Measurements from ENCODE around the gene GRIK3. TPM values are rescaled to one million over a fixed set of nuclear protein-coding genes. Genes with fewer than 3 reads are reported as not detected.

Gene GRIK3
- polyA plus RNA-seq, 2 of the 4 experiments (the other 2 are of a cell fraction) = not detected

DNA sequence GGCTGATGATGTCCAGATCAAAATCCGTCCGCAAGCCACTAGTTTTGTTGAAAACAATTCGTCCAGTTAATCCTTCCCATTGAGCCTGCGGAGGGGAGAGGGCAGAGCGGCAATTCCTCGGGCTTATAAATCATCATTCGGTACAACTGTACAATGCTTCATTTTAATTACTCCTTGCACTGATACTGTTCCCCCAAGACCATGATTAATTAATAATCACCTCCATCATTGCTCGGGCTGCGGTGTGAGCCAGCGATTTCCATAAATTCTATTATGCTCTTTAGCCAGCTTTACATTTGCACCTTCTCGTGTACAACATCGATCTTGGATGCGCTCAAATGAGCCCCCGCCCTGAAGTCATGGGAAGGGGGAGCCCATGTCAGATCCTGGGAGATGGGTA lies 180.7 kb downstream of the GRIK3 start:
- Histone ChIP-seq H3K9me3 (no peaks in the 10 kb centered on the region), H3K4me2 (no peak overlapping the region), H3K27ac (no peak overlapping the region), H3K4me1 (no peaks in the 10 kb centered on the region), H3K4me3 (no peak overlapping the region)
- CTCF ChIA-PET = interaction anchor here (1.2 kb wide), 1 partner anchor 278 kb away, joined by 3 read pairs; no protein-coding TSS in a partner anchor
- POLR2A ChIA-PET = no interaction called here
- FAIRE-seq = no peak
- DNase-seq (ENCODE audit: low read depth in 1 of 2, low spot score in 1 of 2) = no peak
- ATAC-seq = no peak
- WGBS (ENCODE audit: missing lambda C conversion rate) = 39% methylated on average over 14 of the region's 14 CpGs
- TF ChIP-seq FOSL2 (IDR thresholded peaks at IDR 0.05) (no peak), FOSL2 (CRISPR knock-in tag; IDR thresholded peaks at IDR 0.05) (no peak), RFX5 (IDR thresholded peaks at IDR 0.05) (no peak), RARB (CRISPR knock-in tag; IDR thresholded peaks at IDR 0.05) (no peak), KDM1A (IDR thresholded peaks at IDR 0.05; ENCODE audit: low read depth) (no peak), ELK1 (IDR thresholded peaks at IDR 0.05; ENCODE audit: low read depth, low read length) (no peak)

GRCh38 chr1:36852586-36852985 lies 181.7 kb downstream of the GRIK3 start:
- WGBS (ENCODE audit: missing lambda C conversion rate) = 7% methylated on average over 3 of the region's 5 CpGs
- ATAC-seq (no peak), FAIRE-seq (no peak), DNase-seq (ENCODE audit: low read depth in 1 of 2, low spot score in 1 of 2) (no peak)
- ChIA-PET POLR2A (no interaction called here), CTCF (interaction anchor here (1.4 kb wide), 1 partner anchor 21 kb away, joined by 3 read pairs; no protein-coding TSS in a partner anchor)
- H3K4me1 ChIP-seq = no peaks in the 10 kb centered on the region
- TF ChIP-seq HOXB13 (CRISPR knock-in tag; IDR thresholded peaks at IDR 0.05; ENCODE audit: low read depth) = no peak
- no peak for TF ChIP-seq ELK1 (IDR thresholded peaks at IDR 0.05; ENCODE audit: low read depth, low read length)
- TF ChIP-seq CBX8 (IDR thresholded peaks at IDR 0.05) = no peak
- no peak for TF ChIP-seq NPAS2 (CRISPR knock-in tag; IDR thresholded peaks at IDR 0.05; ENCODE audit: borderline replicate concordance)
- no peak for TF ChIP-seq EP300 (IDR thresholded peaks at IDR 0.05)
- H3K4me2 ChIP-seq = no peak overlapping the region
- H3K9me3 ChIP-seq = no peaks in the 10 kb centered on the region
- no peak overlapping the region for H3K4me3 ChIP-seq
- H3K27ac ChIP-seq = no peak overlapping the region

GRCh38 chr1:36851595-36851994 lies 182.7 kb downstream of the GRIK3 start:
- WGBS (ENCODE audit: missing lambda C conversion rate) = 5% methylated on average over 4 of the region's 4 CpGs
- no peak overlapping the region for H3K4me2 ChIP-seq
- FAIRE-seq (no peak), DNase-seq (ENCODE audit: low read depth in 1 of 2, low spot score in 1 of 2) (no peak), ATAC-seq (no peak)
- CTCF ChIA-PET = interaction anchor here (1.3 to 1.4 kb wide), 3 partner anchors 12 to 20 kb away, joined by 3 read pairs; no protein-coding TSS in a partner anchor
- no peak overlapping the region for H3K4me3 ChIP-seq
- no peaks in the 10 kb centered on the region for H3K4me1 ChIP-seq
- H3K27ac ChIP-seq = no peak overlapping the region
- TF ChIP-seq, protein P1, sequence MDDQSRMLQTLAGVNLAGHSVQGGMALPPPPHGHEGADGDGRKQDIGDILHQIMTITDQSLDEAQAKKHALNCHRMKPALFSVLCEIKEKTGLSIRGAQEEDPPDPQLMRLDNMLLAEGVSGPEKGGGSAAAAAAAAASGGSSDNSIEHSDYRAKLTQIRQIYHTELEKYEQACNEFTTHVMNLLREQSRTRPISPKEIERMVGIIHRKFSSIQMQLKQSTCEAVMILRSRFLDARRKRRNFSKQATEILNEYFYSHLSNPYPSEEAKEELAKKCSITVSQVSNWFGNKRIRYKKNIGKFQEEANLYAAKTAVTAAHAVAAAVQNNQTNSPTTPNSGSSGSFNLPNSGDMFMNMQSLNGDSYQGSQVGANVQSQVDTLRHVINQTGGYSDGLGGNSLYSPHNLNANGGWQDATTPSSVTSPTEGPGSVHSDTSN (IDR thresholded peaks at IDR 0.05) = no peak
- no peak for TF ChIP-seq RNF2 (IDR thresholded peaks at IDR 0.05; ENCODE audit: borderline replicate concordance, low read depth)
- TF ChIP-seq CBX2 (IDR thresholded peaks at IDR 0.05; ENCODE audit: borderline replicate concordance, low read depth) = no peak
- TF ChIP-seq, protein P2, sequence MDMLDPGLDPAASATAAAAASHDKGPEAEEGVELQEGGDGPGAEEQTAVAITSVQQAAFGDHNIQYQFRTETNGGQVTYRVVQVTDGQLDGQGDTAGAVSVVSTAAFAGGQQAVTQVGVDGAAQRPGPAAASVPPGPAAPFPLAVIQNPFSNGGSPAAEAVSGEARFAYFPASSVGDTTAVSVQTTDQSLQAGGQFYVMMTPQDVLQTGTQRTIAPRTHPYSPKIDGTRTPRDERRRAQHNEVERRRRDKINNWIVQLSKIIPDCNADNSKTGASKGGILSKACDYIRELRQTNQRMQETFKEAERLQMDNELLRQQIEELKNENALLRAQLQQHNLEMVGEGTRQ (IDR thresholded peaks at IDR 0.05) = no peak
- TF ChIP-seq SMC3 (IDR thresholded peaks at IDR 0.05) = no peak
- no peak for TF ChIP-seq GATA3 (IDR thresholded peaks at IDR 0.05; ENCODE audit: borderline replicate concordance)
- no peak for TF ChIP-seq HOXB13 (CRISPR knock-in tag; IDR thresholded peaks at IDR 0.05; ENCODE audit: low read depth)
- no peak for TF ChIP-seq HDAC2 (IDR thresholded peaks at IDR 0.05)
- no peak for TF ChIP-seq RFX5 (IDR thresholded peaks at IDR 0.05)
- no peak for TF ChIP-seq HES2 (IDR thresholded peaks at IDR 0.05)
- no peak for TF ChIP-seq HOXB5 (CRISPR knock-in tag; IDR thresholded peaks at IDR 0.05)
- TF ChIP-seq MAZ (IDR thresholded peaks at IDR 0.05; ENCODE audit: borderline replicate concordance, low read depth, low read length) = no peak
- TF ChIP-seq CHD4 (IDR thresholded peaks at IDR 0.05; ENCODE audit: borderline replicate concordance) = no peak
- TF ChIP-seq NPAS2 (CRISPR knock-in tag; IDR thresholded peaks at IDR 0.05; ENCODE audit: borderline replicate concordance) = no peak
- no peak for TF ChIP-seq BHLHE40 (IDR thresholded peaks at IDR 0.05; ENCODE audit: low read depth, low read length)
- TF ChIP-seq, protein P3, sequence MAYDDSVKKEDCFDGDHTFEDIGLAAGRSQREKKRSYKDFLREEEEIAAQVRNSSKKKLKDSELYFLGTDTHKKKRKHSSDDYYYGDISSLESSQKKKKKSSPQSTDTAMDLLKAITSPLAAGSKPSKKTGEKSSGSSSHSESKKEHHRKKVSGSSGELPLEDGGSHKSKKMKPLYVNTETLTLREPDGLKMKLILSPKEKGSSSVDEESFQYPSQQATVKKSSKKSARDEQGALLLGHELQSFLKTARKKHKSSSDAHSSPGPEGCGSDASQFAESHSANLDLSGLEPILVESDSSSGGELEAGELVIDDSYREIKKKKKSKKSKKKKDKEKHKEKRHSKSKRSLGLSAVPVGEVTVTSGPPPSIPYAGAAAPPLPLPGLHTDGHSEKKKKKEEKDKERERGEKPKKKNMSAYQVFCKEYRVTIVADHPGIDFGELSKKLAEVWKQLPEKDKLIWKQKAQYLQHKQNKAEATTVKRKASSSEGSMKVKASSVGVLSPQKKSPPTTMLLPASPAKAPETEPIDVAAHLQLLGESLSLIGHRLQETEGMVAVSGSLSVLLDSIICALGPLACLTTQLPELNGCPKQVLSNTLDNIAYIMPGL (CRISPR knock-in tag; IDR thresholded peaks at IDR 0.05; ENCODE audit: borderline replicate concordance) = no peak
- no peak for TF ChIP-seq TFCP2L1 (CRISPR knock-in tag; IDR thresholded peaks at IDR 0.05)
- no peaks in the 10 kb centered on the region for H3K9me3 ChIP-seq
- POLR2A ChIA-PET = no interaction called here
